ENCODE results near the gene CCL3.

DNA sequence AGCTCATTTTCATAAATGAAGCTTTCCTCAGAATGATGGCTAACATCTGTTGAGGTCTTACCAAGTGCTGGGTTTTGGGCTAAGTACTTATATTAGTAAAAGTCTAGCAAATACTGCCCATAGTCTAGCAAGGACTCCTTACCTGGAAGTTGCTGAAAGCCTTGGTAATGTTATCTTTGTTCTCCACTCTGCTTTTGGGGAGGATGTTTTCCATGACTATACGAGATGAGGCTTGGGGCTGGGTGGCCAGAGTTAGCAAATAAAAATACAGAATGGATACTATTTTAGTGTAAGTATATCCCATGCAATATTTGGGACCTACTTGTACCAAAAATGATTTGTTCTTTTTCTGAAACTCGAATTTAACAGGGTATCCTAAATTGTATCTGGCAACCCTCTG, 18.2 kb downstream of the CCL3 start:
- TF ChIP-seq, protein P1, sequence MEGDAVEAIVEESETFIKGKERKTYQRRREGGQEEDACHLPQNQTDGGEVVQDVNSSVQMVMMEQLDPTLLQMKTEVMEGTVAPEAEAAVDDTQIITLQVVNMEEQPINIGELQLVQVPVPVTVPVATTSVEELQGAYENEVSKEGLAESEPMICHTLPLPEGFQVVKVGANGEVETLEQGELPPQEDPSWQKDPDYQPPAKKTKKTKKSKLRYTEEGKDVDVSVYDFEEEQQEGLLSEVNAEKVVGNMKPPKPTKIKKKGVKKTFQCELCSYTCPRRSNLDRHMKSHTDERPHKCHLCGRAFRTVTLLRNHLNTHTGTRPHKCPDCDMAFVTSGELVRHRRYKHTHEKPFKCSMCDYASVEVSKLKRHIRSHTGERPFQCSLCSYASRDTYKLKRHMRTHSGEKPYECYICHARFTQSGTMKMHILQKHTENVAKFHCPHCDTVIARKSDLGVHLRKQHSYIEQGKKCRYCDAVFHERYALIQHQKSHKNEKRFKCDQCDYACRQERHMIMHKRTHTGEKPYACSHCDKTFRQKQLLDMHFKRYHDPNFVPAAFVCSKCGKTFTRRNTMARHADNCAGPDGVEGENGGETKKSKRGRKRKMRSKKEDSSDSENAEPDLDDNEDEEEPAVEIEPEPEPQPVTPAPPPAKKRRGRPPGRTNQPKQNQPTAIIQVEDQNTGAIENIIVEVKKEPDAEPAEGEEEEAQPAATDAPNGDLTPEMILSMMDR (IDR thresholded peaks at IDR 0.05 in 4 of 5, conservative IDR thresholded peaks at IDR 0.05 in 1 of 5): no peak
- no peak for TF ChIP-seq POLR2A (IDR thresholded peaks at IDR 0.05)
